Osteocyte (in vitro differentiated cells): ENCODE results near the gene TRIM73. TPM values are rescaled to one million over a fixed set of nuclear protein-coding genes. Genes with fewer than 3 reads are reported as not detected.
"Not testable (repeated sequence)": the region's sequence is repeated elsewhere in the genome, so short reads cannot be mapped to it uniquely, and the experiment has no call there.

Experiments used
- DNase-seq: peaks from one replicate; pipeline ENCODE4 v3.0.0; 2021; ENCODE audit warnings: mixed read lengths; ENCODE audit not compliant: unreplicated experiment; ENCODE audit errors: extremely low spot score
- H3K27ac Mint-ChIP-seq: one replicate; pipeline ENCODE4 v1.8.0; 2021; ENCODE audit warnings: mild to moderate bottlenecking, mixed read lengths; ENCODE audit not compliant: unreplicated experiment
- H3K27me3 Mint-ChIP-seq: one replicate; pipeline ENCODE4 v1.8.0; 2021; ENCODE audit warnings: mixed read lengths; ENCODE audit not compliant: unreplicated experiment
- H3K36me3 Mint-ChIP-seq: one replicate; pipeline ENCODE4 v1.8.0; 2021; ENCODE audit warnings: mixed read lengths; ENCODE audit not compliant: unreplicated experiment
- H3K4me1 Mint-ChIP-seq: one replicate; pipeline ENCODE4 v1.8.0; 2021; ENCODE audit warnings: mixed read lengths; ENCODE audit not compliant: unreplicated experiment
- H3K4me3 Mint-ChIP-seq: one replicate; pipeline ENCODE4 v1.8.0; 2021; ENCODE audit warnings: mild to moderate bottlenecking, moderate library complexity, mixed read lengths; ENCODE audit not compliant: unreplicated experiment
- H3K9me3 Mint-ChIP-seq: one replicate; pipeline ENCODE4 v1.8.0; 2021; ENCODE audit warnings: mixed read lengths; ENCODE audit not compliant: unreplicated experiment
- total RNA-seq: library from RNA; stranded (reverse); gene quantifications from 2 replicates; pipeline ENCODE4 v1.2.1, GENCODE V29; 2021

Gene TRIM73
- total RNA-seq, 1 donor from 2014 or later = 7.4 TPM

GRCh38 chr7:75400575-75400974, 5.1 kb downstream of the TRIM73 start:
- not testable (repeated sequence) for H3K4me1 Mint-ChIP-seq, H3K27me3 Mint-ChIP-seq, H3K9me3 Mint-ChIP-seq, H3K27ac Mint-ChIP-seq, DNase-seq, H3K36me3 Mint-ChIP-seq, H3K4me3 Mint-ChIP-seq

GRCh38 chr7:75403455-75404443, 8.3 kb downstream of the TRIM73 start:
- not testable (repeated sequence) for H3K27me3 Mint-ChIP-seq, H3K4me3 Mint-ChIP-seq, DNase-seq, H3K36me3 Mint-ChIP-seq, H3K4me1 Mint-ChIP-seq, H3K27ac Mint-ChIP-seq, H3K9me3 Mint-ChIP-seq

- not testable (repeated sequence) for DNase-seq, H3K27me3 Mint-ChIP-seq, H3K4me3 Mint-ChIP-seq, H3K27ac Mint-ChIP-seq, H3K9me3 Mint-ChIP-seq, H3K4me1 Mint-ChIP-seq, H3K36me3 Mint-ChIP-seq
These were observed 9.2 kb downstream of the TRIM73 start for GRCh38 chr7:75404663-75405062.

GRCh38 chr7:75409880-75410822, 14.7 kb downstream of the TRIM73 start:
- H3K27me3 Mint-ChIP-seq, H3K4me1 Mint-ChIP-seq, H3K36me3 Mint-ChIP-seq, H3K27ac Mint-ChIP-seq, DNase-seq, H3K9me3 Mint-ChIP-seq: not testable (repeated sequence)
- H3K4me3 Mint-ChIP-seq = peak overlapping the region; percentile 58

GRCh38 chr7:75410823-75411173, 15.4 kb downstream of the TRIM73 start:
- not testable (repeated sequence) for H3K4me1 Mint-ChIP-seq, H3K9me3 Mint-ChIP-seq, H3K36me3 Mint-ChIP-seq, H3K27ac Mint-ChIP-seq, H3K4me3 Mint-ChIP-seq, H3K27me3 Mint-ChIP-seq, DNase-seq

- not testable (repeated sequence) for H3K4me3 Mint-ChIP-seq, DNase-seq, H3K9me3 Mint-ChIP-seq, H3K36me3 Mint-ChIP-seq, H3K4me1 Mint-ChIP-seq, H3K27ac Mint-ChIP-seq, H3K27me3 Mint-ChIP-seq
These were observed 18.8 kb downstream of the TRIM73 start for GRCh38 chr7:75414204-75414603.

GRCh38 chr7:75414708-75415427, 19.4 kb downstream of the TRIM73 start:
- H3K9me3 Mint-ChIP-seq, H3K4me1 Mint-ChIP-seq: not testable (repeated sequence)
- DNase-seq = peak; percentile 48

GRCh38 chr7:75415428-75415817, 20.0 kb downstream of the TRIM73 start:
- peak; percentile 70 for DNase-seq
- H3K4me3 Mint-ChIP-seq, H3K4me1 Mint-ChIP-seq, H3K27me3 Mint-ChIP-seq, H3K36me3 Mint-ChIP-seq, H3K9me3 Mint-ChIP-seq, H3K27ac Mint-ChIP-seq: not testable (repeated sequence)

More at GRCh38 chr7:75414708-75415427, 19.4 kb downstream of the TRIM73 start:
- H3K4me3 Mint-ChIP-seq, H3K27me3 Mint-ChIP-seq, H3K36me3 Mint-ChIP-seq, H3K27ac Mint-ChIP-seq: not testable (repeated sequence)

GRCh38 chr7:75415829-75416373, 20.5 kb downstream of the TRIM73 start:
- H3K4me3 Mint-ChIP-seq, H3K4me1 Mint-ChIP-seq, H3K27ac Mint-ChIP-seq, H3K36me3 Mint-ChIP-seq, H3K9me3 Mint-ChIP-seq, H3K27me3 Mint-ChIP-seq: not testable (repeated sequence)
- peak; percentile 59 for DNase-seq

GRCh38 chr7:75416787-75417186, 21.4 kb downstream of the TRIM73 start:
- not testable (repeated sequence) for H3K27ac Mint-ChIP-seq, H3K4me3 Mint-ChIP-seq, H3K4me1 Mint-ChIP-seq, H3K27me3 Mint-ChIP-seq, H3K9me3 Mint-ChIP-seq, H3K36me3 Mint-ChIP-seq
- DNase-seq = peak; percentile 53

- not testable (repeated sequence) for H3K36me3 Mint-ChIP-seq, H3K27me3 Mint-ChIP-seq, H3K9me3 Mint-ChIP-seq, H3K27ac Mint-ChIP-seq, H3K4me1 Mint-ChIP-seq, H3K4me3 Mint-ChIP-seq
- peak; percentile 36 for DNase-seq
These were observed 22.9 kb downstream of the TRIM73 start for GRCh38 chr7:75418292-75418858.
